GM12873 (cell line): ENCODE data around the gene CDH13.

Experiments used
- TF ChIP-seq, protein P1 (sequence below): IDR thresholded peaks from 2 replicates; pipeline ENCODE4 v1.5.1; 2012; ENCODE audit warnings: low read depth, mild to moderate bottlenecking, moderate library complexity, low read length, control low read depth; ENCODE audit not compliant: insufficient read depth; ENCODE audit errors: missing control alignments

CDH13 gene

GRCh38 chr16:83162791-83163190 is 536.0 kb downstream of the CDH13 start:
- TF ChIP-seq, protein P1, sequence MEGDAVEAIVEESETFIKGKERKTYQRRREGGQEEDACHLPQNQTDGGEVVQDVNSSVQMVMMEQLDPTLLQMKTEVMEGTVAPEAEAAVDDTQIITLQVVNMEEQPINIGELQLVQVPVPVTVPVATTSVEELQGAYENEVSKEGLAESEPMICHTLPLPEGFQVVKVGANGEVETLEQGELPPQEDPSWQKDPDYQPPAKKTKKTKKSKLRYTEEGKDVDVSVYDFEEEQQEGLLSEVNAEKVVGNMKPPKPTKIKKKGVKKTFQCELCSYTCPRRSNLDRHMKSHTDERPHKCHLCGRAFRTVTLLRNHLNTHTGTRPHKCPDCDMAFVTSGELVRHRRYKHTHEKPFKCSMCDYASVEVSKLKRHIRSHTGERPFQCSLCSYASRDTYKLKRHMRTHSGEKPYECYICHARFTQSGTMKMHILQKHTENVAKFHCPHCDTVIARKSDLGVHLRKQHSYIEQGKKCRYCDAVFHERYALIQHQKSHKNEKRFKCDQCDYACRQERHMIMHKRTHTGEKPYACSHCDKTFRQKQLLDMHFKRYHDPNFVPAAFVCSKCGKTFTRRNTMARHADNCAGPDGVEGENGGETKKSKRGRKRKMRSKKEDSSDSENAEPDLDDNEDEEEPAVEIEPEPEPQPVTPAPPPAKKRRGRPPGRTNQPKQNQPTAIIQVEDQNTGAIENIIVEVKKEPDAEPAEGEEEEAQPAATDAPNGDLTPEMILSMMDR = no peak

- TF ChIP-seq, protein P1 = no peak
These were observed 538.0 kb downstream of the CDH13 start for GRCh38 chr16:83164816-83165215.

DNA sequence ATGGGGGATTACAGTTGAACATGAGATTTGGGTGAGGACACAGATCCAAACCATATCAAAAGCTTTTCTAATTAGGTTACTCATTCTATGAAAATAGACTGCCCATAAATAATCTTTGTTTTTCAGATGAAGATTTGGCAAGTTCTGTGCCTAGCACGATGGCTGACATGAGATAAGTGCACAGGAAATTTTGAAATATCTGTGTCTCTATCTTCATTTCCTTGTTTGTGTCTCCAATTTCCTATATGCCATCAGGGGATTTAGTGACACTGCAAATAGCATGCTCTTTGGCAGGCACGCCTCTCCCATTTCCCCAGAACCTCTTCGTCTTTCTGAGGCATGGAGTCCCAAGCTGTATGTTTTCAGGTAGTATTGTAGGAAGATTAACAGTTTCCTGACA is 544.6 kb downstream of the CDH13 start:
- TF ChIP-seq, protein P1 = no peak

GRCh38 chr16:83174671-83175070 is 547.9 kb downstream of the CDH13 start:
- TF ChIP-seq, protein P1 = no peak

- TF ChIP-seq, protein P1 = no peak
These were observed 550.0 kb downstream of the CDH13 start for GRCh38 chr16:83176802-83177201.

- TF ChIP-seq, protein P1 = no peak
These were observed 559.1 kb downstream of the CDH13 start for GRCh38 chr16:83185902-83186301.

DNA sequence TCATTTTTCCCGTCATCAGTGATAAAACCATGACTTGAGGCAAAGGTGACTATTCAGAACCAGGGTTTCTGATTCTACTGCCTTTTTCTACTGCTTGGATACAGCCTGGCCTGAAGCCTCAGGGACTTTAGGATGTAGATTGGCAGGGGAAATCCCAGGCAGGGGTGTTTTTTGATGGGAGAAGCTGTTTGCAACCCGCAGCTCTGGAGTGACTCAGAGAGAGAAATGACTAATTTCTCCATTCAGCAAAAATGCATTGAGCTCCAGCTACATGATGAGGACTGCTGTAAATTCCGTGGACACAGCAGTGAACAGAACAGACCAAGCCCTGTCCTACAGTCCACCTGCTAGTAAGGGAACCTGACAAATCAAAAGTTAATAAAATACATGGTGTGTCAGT is 560.6 kb downstream of the CDH13 start:
- TF ChIP-seq, protein P1 = no peak
